SK-N-MC (cell line): Measurements from ENCODE around the gene ITSN2.

Source experiments
- EZH2 ChIP-seq: fragments of 200-600 bp; sonication (generic); IDR thresholded peaks from one replicate; pipeline ENCODE4 v1.6.1; 2017; ENCODE audit warnings: antibody characterized with exemption
- POLR2AphosphoS5 ChIP-seq: IDR thresholded peaks from 2 replicates; pipeline ENCODE4 v1.6.1; 2012; ENCODE audit warnings: mild to moderate bottlenecking, low read depth, low read length, borderline replicate concordance

DNA sequence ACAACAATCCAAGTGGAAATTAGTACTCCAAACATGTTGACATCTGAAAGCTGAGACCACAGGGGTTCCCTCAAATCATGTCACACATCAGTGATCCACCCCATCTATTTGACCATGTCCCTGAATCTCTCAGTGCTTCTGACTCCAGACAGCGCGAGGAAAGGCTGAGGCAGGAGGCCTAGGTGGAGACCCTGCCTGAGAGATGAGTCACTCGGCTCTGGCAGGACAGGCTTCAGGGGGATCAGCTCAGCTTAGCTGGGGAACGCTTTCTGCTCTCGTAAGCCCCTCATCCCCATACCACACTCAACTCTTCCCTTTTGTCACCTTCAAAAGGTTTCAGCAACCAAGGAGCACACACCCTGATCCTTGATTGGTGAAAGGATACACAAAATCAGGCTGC, 191.3 kb downstream of the ITSN2 start:
- TF ChIP-seq POLR2AphosphoS5: no peak
- no peak for TF ChIP-seq EZH2
